Peyer's patch (tissue), 4 donors: Measurements from ENCODE around the gene NACC2.

Experiments
- POLR2A ChIP-seq, 2 donors: fragments of 450-650 bp; IDR thresholded peaks; one replicate each; pipeline ENCODE4 v1.5.1; 2017; ENCODE audit warnings: antibody characterized with exemption in 2 of 2, mild to moderate bottlenecking in 2 of 2, moderate library complexity in 2 of 2
- TF ChIP-seq, protein P1 (sequence below), 6 experiments: fragments of 450-650 bp in 4 of 6; fragments of 200-600 bp in 2 of 6; sonication (generic) in 1 of 6; IDR thresholded peaks; one replicate each; pipeline ENCODE4 v1.5.1; 2017 to 2019; ENCODE audit warnings: antibody characterized with exemption in 6 of 6, mild to moderate bottlenecking in 3 of 6, moderate library complexity in 1 of 6

DNA sequence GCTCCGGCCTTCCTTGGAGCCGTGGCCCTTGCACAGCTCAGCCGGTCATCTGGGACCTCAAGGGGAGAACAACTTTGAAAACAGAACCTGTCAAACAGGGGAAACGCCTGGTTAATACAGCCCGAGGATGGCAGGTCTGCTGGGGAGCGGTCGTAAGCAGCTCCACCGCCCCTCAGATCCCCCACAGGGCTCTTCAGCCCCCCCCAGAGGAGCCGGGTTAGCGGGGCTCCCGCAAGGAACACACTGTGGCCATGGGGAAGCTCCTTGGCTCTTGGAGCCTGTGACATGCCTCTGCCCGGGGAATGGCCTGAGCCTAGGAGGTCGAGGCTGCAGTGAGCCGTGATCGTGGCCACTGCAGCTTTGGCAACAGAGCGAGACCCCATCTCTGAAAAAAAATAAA is 16.8 kb upstream of the NACC2 start:
- no peak for TF ChIP-seq POLR2A (IDR thresholded peaks at IDR 0.05)
- TF ChIP-seq, protein P1, sequence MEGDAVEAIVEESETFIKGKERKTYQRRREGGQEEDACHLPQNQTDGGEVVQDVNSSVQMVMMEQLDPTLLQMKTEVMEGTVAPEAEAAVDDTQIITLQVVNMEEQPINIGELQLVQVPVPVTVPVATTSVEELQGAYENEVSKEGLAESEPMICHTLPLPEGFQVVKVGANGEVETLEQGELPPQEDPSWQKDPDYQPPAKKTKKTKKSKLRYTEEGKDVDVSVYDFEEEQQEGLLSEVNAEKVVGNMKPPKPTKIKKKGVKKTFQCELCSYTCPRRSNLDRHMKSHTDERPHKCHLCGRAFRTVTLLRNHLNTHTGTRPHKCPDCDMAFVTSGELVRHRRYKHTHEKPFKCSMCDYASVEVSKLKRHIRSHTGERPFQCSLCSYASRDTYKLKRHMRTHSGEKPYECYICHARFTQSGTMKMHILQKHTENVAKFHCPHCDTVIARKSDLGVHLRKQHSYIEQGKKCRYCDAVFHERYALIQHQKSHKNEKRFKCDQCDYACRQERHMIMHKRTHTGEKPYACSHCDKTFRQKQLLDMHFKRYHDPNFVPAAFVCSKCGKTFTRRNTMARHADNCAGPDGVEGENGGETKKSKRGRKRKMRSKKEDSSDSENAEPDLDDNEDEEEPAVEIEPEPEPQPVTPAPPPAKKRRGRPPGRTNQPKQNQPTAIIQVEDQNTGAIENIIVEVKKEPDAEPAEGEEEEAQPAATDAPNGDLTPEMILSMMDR (IDR thresholded peaks at IDR 0.05) = no peak
